BLaER1 (cell line): Measurements from ENCODE around the gene UTP11.

Experiments
- H3K27ac ChIP-seq: shearing (Covaris generic); formaldehyde crosslinking; 2 replicates; pipeline ENCODE4 v1.8.1; 2022
- H3K27me3 ChIP-seq: shearing (Covaris generic); formaldehyde crosslinking; 2 replicates; pipeline ENCODE4 v1.8.1; 2022
- H3K36me3 ChIP-seq: shearing (Covaris generic); formaldehyde crosslinking; 2 replicates; pipeline ENCODE4 v1.8.1; 2022
- H3K4me1 ChIP-seq: shearing (Covaris generic); formaldehyde crosslinking; 2 replicates; pipeline ENCODE4 v1.8.1; 2022
- H3K4me2 ChIP-seq: shearing (Covaris generic); formaldehyde crosslinking; 2 replicates; pipeline ENCODE4 v1.8.1; 2022
- H3K4me3 ChIP-seq: shearing (Covaris generic); formaldehyde crosslinking; 2 replicates; pipeline ENCODE4 v1.8.1; 2022
- H3K9ac ChIP-seq: shearing (Covaris generic); formaldehyde crosslinking; 2 replicates; pipeline ENCODE4 v1.8.1; 2022
- H3K9me3 ChIP-seq: shearing (Covaris generic); formaldehyde crosslinking; 2 replicates; pipeline ENCODE4 v1.8.1; 2022
- H4K20me1 ChIP-seq: shearing (Covaris generic); formaldehyde crosslinking; 2 replicates; pipeline ENCODE4 v1.8.1; 2022
- Cebpa-rat ChIP-seq: shearing (Covaris generic); IDR thresholded peaks from 2 replicates; pipeline ENCODE4 v1.8.1; 2022

The UTP11 gene

GRCh38 chr1:38071312-38072256, 59.0 kb downstream of the UTP11 start:
- Histone ChIP-seq H3K36me3 (no peaks in the 10 kb centered on the region), H3K27ac (no peak overlapping the region), H3K4me3 (no peak overlapping the region), H3K4me2 (no peak overlapping the region), H3K27me3 (no peaks in the 10 kb centered on the region), H3K9ac (no peak overlapping the region), H3K4me1 (peaks cover 18% of the 10 kb centered on the region), H4K20me1 (0 out of 2 replicates have a peak, but pooled peaks cover 11% of the 10 kb centered on the region), H3K9me3 (no peaks in the 10 kb centered on the region)
- no peak for TF ChIP-seq Cebpa-rat

- no peaks in the 10 kb centered on the region for H3K9me3 ChIP-seq
- H3K4me3 ChIP-seq: no peak overlapping the region
- no peak overlapping the region for H3K9ac ChIP-seq
- TF ChIP-seq Cebpa-rat: no peak
- H3K27ac ChIP-seq: no peak overlapping the region
- H3K4me1 ChIP-seq: peaks cover 14% of the 10 kb centered on the region
- H3K27me3 ChIP-seq: no peaks in the 10 kb centered on the region
- H3K36me3 ChIP-seq: no peaks in the 10 kb centered on the region
- H4K20me1 ChIP-seq: peaks cover 12% of the 10 kb centered on the region; the same call in 1 of the 2 replicates
- H3K4me2 ChIP-seq: no peak overlapping the region
Measured at GRCh38 chr1:38072858-38073257, 60.3 kb downstream of the UTP11 start.

- no peaks in the 10 kb centered on the region for H3K36me3 ChIP-seq
- peaks cover 12% of the 10 kb centered on the region; the same call in 1 of the 2 replicates for H4K20me1 ChIP-seq
- H3K4me2 ChIP-seq: no peak overlapping the region
- TF ChIP-seq Cebpa-rat: no peak
- peaks cover 5% of the 10 kb centered on the region for H3K4me1 ChIP-seq
- no peak overlapping the region for H3K27ac ChIP-seq
- H3K9me3 ChIP-seq: no peaks in the 10 kb centered on the region
- no peak overlapping the region for H3K9ac ChIP-seq
- H3K27me3 ChIP-seq: no peaks in the 10 kb centered on the region
- H3K4me3 ChIP-seq: no peak overlapping the region
Measured at GRCh38 chr1:38073534-38074301, 61.2 kb downstream of the UTP11 start.

- no peak for TF ChIP-seq Cebpa-rat
Measured at GRCh38 chr1:38074302-38074677, 61.8 kb downstream of the UTP11 start.

More at GRCh38 chr1:38074302-38074677, 61.8 kb downstream of the UTP11 start:
- no peaks in the 10 kb centered on the region for H3K27me3 ChIP-seq
- no peaks in the 10 kb centered on the region for H3K4me1 ChIP-seq
- no peaks in the 10 kb centered on the region for H3K36me3 ChIP-seq
- no peak overlapping the region for H3K9ac ChIP-seq
- H3K4me2 ChIP-seq: no peak overlapping the region
- no peak overlapping the region for H3K27ac ChIP-seq
- H4K20me1 ChIP-seq: peaks cover 12% of the 10 kb centered on the region; the same call in 1 of the 2 replicates
- no peaks in the 10 kb centered on the region for H3K9me3 ChIP-seq
- no peak overlapping the region for H3K4me3 ChIP-seq
